ENCODE data around the gene SDC1.

The SDC1 gene

DNA sequence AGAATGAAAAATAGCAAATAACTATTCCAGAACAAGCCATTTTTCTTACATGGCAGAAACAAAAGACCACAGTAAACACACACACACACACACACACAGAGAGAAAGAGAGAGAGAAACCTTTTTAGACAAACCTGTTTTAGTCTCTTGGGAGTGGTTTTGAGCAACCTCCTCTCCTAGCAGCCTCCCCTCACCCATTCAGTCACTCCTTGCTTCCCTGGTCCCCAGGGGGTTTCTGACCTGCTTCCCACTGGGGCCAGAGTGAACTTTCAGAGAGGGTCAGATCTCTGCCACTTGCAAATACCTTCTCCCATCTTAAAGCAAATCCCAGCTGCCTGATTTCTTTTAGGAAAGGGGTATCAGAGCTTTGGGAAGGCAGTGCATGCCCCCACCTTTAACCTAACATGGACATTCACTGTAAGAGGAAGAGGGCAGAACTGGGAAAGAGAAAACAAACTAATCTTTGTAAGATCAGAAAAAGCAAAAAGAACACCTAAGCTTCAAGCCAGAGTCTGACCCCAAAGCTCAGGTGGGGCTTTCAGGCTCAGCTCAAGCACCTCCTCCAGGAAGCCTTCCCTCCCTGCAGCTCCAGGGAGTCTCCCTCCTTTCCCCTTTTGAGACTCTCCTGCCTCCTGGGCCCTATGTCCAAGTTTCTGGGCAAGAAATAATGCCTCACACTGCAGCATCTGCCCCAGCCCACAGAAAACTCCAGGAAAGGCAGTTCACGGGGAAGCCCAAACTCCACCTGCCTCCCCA is 2.7 kb downstream of the SDC1 start:
- TF ChIP-seq, protein P1, sequence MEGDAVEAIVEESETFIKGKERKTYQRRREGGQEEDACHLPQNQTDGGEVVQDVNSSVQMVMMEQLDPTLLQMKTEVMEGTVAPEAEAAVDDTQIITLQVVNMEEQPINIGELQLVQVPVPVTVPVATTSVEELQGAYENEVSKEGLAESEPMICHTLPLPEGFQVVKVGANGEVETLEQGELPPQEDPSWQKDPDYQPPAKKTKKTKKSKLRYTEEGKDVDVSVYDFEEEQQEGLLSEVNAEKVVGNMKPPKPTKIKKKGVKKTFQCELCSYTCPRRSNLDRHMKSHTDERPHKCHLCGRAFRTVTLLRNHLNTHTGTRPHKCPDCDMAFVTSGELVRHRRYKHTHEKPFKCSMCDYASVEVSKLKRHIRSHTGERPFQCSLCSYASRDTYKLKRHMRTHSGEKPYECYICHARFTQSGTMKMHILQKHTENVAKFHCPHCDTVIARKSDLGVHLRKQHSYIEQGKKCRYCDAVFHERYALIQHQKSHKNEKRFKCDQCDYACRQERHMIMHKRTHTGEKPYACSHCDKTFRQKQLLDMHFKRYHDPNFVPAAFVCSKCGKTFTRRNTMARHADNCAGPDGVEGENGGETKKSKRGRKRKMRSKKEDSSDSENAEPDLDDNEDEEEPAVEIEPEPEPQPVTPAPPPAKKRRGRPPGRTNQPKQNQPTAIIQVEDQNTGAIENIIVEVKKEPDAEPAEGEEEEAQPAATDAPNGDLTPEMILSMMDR (IDR thresholded peaks at IDR 0.05) = no peak
- Histone ChIP-seq H3K27me3 (peaks cover 0 to 21% of the 10 kb centered on the region in 2 donors), H3K36me3 (no peaks in the 10 kb centered on the region), H3K4me3 (no peak overlapping the region), H3K9me3 (no peaks in the 10 kb centered on the region), H3K27ac (no peak overlapping the region), H3K4me1 (peaks cover 0 to 37% (median 24%) of the 10 kb centered on the region in 4 donors)
- DNase-seq = no peak
- intact Hi-C loops (cut with DNase I; ENCODE audit: low total_unique reads) = loop anchor here (10.0 kb wide), 1 partner anchor 87 kb away; no protein-coding TSS in a partner anchor

DNA sequence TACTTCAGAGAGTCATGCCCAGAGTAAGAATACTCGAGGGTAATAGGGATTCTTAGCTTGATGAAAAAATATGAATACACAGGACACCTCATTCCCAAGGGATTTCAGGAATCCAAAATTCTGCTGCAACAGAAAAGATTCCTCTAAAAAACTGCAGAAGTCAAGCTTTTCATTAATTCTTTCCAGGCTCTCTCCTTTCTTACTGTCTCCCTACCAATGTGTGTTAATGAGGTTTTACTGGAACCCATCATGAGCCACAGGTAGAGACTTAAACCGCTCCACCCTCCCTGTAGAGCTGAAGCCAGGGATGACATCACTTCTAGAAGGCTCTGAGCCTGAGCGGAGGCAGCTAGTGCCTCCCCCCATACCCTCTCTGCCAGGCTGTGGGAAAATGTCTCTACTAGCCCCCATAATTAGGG is 3.4 kb downstream of the SDC1 start:
- Histone ChIP-seq H3K36me3 (no peaks in the 10 kb centered on the region), H3K9me3 (no peaks in the 10 kb centered on the region), H3K27me3 (peaks cover 0 to 18% of the 10 kb centered on the region in 2 donors), H3K4me3 (no peak overlapping the region), H3K4me1 (peaks cover 0 to 37% (median 24%) of the 10 kb centered on the region in 4 donors), H3K27ac (no peak overlapping the region)
- TF ChIP-seq, protein P1 (IDR thresholded peaks at IDR 0.05) = no peak
- intact Hi-C loops (cut with DNase I; ENCODE audit: low total_unique reads) = loop anchor here (10.0 kb wide), 1 partner anchor 87 kb away; no protein-coding TSS in a partner anchor
- no peak for DNase-seq

DNA sequence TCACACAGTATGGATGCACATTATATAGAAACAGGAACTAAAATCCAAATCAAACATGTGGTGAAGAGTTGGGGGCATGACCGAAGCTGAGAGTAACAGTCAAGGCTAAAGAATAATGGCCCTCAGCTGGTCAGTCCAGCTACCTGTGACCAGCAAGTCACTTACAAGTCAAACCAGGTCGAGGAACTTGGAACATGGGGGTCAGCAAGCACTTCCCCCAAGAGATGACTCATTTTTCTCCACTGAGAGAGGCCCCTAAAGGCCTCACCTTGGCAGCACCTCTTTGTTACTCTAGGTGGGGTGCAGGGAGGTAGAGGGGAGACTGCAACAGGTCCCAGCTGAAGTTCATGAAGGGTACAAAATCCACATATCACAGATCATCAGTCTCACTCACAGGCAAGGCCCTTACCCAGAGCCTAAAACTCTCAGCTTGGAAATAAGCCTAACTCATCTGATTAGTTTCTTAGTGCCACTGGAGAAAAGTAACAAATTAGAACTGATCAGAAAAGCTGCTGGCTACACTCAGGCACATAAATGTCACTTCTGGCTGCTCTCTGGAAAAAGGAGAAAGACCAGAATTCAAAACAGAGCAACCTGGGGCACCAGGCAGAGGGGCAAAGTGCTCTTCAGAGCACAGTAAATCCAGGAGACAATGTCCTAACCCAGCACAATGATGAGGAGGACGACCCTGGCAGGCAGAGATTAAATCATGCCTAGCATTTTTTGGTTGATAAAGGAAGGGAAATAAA is 4.0 kb downstream of the SDC1 start:
- Histone ChIP-seq H3K36me3 (no peaks in the 10 kb centered on the region), H3K4me3 (no peak overlapping the region), H3K9me3 (no peaks in the 10 kb centered on the region), H3K27me3 (peaks cover 0 to 12% of the 10 kb centered on the region in 2 donors), H3K4me1 (peaks cover 0 to 37% (median 24%) of the 10 kb centered on the region in 4 donors), H3K27ac (no peak overlapping the region)
- TF ChIP-seq, protein P1 (IDR thresholded peaks at IDR 0.05) = no peak
- DNase-seq = no peak
- intact Hi-C loops (cut with DNase I; ENCODE audit: low total_unique reads) = loop anchor here (10.0 kb wide), 1 partner anchor 86 kb away; no protein-coding TSS in a partner anchor

DNA sequence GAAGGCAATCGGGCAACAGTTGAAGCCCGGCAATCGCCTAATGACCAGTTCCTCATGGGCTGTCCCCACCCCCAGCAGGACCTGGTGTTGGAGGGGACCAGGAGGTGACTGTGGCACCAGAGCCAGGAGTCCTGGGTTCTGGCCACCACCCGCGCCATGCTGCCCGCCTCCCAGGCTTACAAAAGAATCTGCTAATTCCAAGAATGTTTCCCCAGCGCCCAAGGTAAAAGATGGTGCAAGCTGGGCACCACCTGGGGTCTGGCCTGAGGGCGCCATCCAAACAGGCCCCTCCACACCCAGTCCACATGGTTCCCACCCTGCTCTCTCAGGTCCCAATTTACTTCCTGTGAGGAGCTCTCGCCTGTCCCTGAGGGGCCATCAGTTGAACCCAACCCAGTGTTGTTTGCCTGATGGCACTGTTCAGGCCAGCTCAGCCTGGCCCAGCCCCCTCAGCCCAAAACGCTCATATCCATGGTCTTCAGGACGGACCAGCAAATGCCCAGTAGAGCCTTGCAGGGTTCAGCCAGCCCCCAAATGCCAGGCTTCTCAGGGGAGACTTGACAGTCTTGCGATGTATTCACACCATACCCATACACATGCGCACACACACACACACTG is 5.1 kb downstream of the SDC1 start:
- H3K27me3 ChIP-seq = peaks cover 0 to 5% of the 10 kb centered on the region in 2 donors
- H3K4me1 ChIP-seq = peaks cover 0 to 26% (median 15%) of the 10 kb centered on the region in 4 donors
- intact Hi-C loops (cut with DNase I; ENCODE audit: low total_unique reads) = loop anchor here (1.0 to 10.0 kb wide), 2 partner anchors 32 to 85 kb away; no protein-coding TSS in a partner anchor
- no peak for DNase-seq
- no peaks in the 10 kb centered on the region for H3K9me3 ChIP-seq
- TF ChIP-seq, protein P1 (IDR thresholded peaks at IDR 0.05) = no peak
- no peak overlapping the region for H3K4me3 ChIP-seq
- no peak overlapping the region for H3K27ac ChIP-seq
- no peaks in the 10 kb centered on the region for H3K36me3 ChIP-seq

Data from tibial artery (tissue), 4 donors.